SKM-1 treated with dmso at 0.1 percent for 144 hours (cell line): ENCODE results near the gene CENPA.
"Not testable (repeated sequence)": the region's sequence is repeated elsewhere in the genome, so short reads cannot be mapped to it uniquely, and the experiment has no call there.

Source experiments
- DNase-seq: peaks from one replicate; lab custom pipeline; 2025; ENCODE audit not compliant: unreplicated experiment; lab: John Stamatoyannopoulos, UW

CENPA gene

DNA sequence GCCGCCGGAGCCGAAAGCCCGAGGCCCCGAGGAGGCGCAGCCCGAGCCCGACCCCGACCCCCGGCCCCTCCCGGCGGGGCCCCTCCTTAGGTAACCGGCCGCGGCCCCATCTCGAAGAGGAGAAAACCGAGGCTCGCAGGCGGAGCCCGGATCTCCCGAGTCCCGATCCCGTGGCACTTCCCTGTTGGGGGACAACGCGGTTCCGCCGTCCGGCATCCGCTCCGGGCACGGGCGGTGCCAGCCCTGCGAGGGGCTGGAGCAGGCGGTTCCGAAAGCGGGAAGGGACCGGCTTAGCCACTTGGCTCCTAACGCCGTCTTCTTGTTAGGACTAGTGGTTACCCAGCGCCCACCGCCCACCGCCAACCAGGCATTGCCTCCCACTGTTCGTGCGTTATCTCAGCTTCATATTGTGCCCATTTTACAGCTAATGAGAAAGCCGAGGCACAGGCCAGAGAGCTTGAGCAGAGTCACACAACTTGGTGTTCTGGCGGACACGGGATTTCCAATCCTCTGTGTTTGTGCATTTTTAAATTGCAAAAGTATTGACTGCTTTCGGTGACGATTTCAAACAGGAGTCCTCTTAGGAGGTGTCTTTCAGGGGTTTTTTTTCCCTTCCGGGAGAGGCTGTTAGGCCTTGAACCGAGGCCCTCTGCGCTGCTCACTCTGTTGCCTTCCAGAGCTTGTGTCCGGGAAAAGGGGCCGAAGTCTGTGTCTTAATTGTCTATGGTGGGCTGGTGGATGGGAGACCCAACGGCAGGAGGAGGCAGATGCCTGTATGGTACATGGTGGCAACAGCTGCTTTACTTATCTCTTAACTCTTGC is 562 bp downstream of the CENPA start:
- DNase-seq: no peak

DNA sequence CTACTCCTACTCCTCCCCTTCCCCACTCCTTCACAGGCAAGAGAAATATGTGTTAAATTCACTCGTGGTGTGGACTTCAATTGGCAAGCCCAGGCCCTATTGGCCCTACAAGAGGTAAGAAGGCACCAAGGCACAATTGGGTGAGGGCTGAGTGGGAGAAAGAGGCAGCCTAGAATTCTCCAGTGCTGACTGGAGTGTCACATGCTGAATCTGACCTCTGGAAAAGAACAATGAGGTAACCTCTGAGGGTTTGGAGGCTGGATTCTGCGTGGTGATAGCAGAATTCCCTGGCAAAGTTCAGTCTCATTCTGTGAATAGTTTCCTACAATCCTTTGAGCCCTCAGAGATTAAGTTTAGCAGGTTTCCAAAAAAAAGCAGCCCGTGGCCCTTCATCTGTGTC is 6.9 kb downstream of the CENPA start:
- DNase-seq: no peak

DNA sequence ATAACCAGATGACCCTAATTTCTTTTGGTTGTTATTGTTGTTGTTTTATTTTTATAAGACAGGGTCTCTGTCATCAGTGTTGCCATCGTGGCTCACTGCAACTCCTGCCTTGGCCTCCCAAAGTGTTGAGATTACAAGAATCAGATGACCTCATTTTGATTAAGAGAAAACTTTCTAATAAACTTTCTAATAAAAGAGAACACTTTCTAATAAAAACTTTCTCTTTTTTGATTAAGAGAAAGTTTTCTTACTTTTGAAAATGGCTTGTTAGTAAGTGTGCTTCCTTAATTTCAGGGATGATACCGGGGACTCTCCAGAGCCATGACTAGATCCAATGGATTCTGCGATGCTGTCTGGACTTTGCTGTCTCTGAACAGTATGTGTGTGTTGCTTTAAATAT is 7.7 kb downstream of the CENPA start:
- DNase-seq: no peak

- not testable (repeated sequence) for DNase-seq
These were observed 9.3 kb downstream of the CENPA start for GRCh38 chr2:26795135-26795534.

- DNase-seq: no peak
These were observed 15.5 kb downstream of the CENPA start for GRCh38 chr2:26801328-26801727.

- no peak for DNase-seq
These were observed 15.9 kb downstream of the CENPA start for GRCh38 chr2:26801796-26802195.

DNA sequence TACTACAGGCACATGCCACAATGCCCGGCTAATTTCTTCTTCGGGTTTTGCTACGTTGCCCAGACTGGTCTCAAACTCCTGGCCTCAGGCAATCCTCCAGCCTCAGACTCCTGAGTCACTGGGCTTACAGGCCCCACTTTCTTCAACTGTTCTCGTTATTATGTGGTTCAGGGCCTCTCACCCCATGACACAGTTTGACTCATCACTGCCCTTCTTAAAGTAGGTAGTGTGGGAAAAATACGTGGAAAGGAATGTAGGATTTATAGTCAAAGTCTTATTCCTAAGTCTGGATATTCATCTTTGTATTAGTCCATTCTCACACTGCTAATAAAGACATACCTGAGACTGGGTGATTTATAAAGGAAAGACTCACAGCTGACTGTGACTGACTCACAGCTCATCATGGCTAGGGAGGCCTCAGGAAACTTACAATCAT is 19.4 kb downstream of the CENPA start:
- no peak for DNase-seq

GRCh38 chr2:26807788-26808460 is 22.1 kb downstream of the CENPA start:
- DNase-seq: no peak

DNA sequence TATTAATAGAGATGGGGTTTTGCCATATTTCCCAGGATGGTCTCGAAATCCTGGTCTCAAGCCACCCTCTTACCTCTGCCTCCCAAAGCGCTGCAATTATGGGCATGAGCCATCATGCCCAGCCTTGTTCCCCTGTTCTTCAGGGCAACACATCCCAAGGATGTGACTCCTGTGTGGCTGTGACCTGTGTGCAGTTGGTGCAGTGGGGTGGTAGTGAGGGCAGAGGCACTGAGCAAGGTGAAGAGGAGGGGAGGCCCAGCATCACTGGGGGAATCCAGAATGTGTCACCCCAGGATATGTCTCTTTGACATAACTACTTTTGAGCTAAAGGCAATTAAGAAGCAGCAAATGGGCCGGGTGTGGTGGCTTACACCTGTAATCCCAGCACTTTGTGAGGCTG is 23.4 kb downstream of the CENPA start:
- no peak for DNase-seq

DNA sequence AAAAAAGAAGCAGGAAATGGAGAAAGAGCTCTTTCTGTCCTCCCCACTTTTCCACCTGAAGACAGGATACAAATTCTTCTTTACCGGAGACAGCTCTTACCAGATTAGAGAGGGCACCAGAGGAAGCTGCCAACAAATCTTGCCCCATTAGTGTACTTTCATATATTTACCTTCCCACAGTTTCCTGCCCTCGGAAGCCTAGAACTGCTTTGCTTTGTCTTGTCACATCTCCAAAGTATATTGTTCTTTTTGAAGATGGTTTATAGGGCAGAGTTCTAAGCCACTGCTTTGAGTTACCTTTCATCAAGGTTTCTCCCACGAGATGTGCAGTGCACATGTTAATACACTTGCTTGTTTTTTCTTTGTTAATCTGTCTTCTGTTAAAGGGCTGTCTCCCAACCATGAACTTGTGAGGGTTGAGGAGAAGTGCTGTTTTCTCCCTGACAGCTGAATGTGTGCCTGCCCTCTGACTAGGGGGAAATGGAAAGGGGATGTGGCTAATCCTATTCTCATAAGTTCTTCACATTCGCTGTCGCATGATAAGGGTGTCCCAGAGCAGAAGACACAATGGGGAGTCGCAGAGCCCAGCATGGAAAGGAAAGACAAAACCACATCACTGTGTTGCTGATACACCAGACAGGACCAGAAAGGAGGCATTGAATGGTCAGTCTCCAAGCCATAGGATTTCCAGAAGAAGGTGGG is 24.2 kb downstream of the CENPA start:
- peak; percentile 73 for DNase-seq

- DNase-seq: no peak
These were observed 25.4 kb downstream of the CENPA start for GRCh38 chr2:26811261-26811660.

- DNase-seq: no peak
These were observed 26.2 kb downstream of the CENPA start for GRCh38 chr2:26811791-26812694.

GRCh38 chr2:26812731-26813130 is 26.9 kb downstream of the CENPA start:
- no peak for DNase-seq

GRCh38 chr2:26814072-26814765 is 28.4 kb downstream of the CENPA start:
- not testable (repeated sequence) for DNase-seq

DNA sequence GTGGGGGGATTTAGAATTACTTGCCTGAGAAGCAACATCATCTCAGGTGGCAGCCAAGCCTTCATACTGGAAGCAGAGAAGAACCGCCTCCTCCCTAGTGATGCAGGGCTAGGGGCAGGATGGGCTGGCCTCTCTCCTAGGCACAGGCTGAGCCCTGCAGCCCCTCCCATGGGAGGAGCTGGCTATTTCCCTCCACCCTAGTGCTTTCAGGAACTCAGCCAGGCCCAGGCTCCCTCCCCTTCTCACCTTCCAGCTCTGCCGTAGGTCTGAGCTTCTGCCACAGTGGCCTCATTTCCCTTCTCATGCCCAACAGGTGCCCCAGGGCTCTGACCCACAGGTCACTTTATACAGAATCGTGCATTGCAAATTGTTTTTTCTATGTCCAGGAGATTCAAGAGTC is 31.0 kb downstream of the CENPA start:
- DNase-seq: peak; percentile 35

- DNase-seq: no peak
These were observed 32.4 kb downstream of the CENPA start for GRCh38 chr2:26818255-26818654.

DNA sequence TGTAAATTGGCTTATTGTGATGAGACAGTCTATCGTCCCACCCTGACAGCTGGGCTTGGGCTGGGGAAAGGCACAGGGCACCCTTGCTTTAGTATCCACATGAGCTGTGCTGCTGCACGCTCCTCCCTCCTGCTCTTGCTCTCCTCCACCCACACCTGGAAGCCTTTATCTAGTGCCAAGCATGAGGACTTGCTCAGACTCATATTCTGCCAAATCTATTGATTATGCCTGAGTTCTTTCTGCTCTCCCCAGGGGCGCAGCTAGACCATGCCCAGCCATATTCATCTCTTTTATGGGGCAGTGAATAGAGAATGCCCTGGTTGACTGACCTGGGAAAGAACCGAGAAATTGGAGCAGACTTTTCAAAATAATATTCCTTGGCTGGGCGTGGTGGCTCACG is 33.1 kb downstream of the CENPA start:
- DNase-seq: no peak

GRCh38 chr2:26820932-26821331 is 35.1 kb downstream of the CENPA start:
- DNase-seq: no peak

DNA sequence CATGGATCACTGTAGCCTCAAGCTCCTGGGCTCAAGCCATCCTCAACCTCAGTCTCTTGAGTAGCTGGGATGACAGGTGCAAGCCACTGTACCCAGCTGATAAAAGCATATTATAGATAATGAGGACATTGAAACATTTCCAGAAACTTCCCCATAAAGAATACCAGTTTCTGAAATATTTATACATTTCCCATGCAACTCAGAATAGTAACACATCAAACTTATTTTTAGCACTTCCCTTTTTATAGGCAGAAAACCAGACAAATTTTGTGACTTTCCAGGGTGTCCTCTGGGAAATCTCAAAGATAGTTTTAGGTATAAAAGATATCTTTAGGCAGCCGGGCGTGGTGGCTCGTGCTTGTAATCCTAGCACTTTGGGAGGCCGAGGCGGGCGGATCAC is 37.0 kb downstream of the CENPA start:
- DNase-seq: no peak
